RWPE1 (cell line): ENCODE measurements around the gene S100A13.

Experiments used
- CTCF ChIA-PET: fragments of 350-600 bp; sonication (Branson Sonifier 250); formaldehyde crosslinking; extraction: SDS; loops from one replicate; lab custom pipeline; 2021; lab: Yijun Ruan, JAX
- POLR2A ChIA-PET: fragments of 400-600 bp; formaldehyde crosslinking; extraction: SDS; loops from one replicate; lab custom pipeline; 2020; ENCODE audit warnings: antibody characterized with exemption; ENCODE audit not compliant: low non-redundant PET; lab: Yijun Ruan, JAX
- DNase-seq: peaks from one replicate; pipeline ENCODE4 v3.0.0; 2012; ENCODE audit warnings: low spot score
- H3K27ac ChIP-seq: fragments of 450-650 bp; 2 replicates; pipeline ENCODE4 v1.5.1; 2017
- CTCF ChIP-seq: fragments of 450-650 bp; conservative IDR thresholded peaks from 2 replicates; pipeline ENCODE4 v1.5.1; 2017; ENCODE audit warnings: low read depth, mild to moderate bottlenecking

S100A13 gene

GRCh38 chr1:153572569-153573015 is 54.7 kb downstream of the S100A13 start:
- peak; percentile 70 for DNase-seq
- CTCF ChIA-PET: interaction anchor here (0.5 to 2.7 kb wide), 26 partner anchors 9 to 261 kb away, joined by 3 to 25 read pairs (median 5); partner anchors contain the start of genes CHTOP, ILF2, S100A13 and S100A14
- peak; percentile 93 for TF ChIP-seq CTCF
- POLR2A ChIA-PET: interaction anchor here (0.6 to 1.5 kb wide), 4 partner anchors 30 to 57 kb away, joined by 3 to 4 read pairs (median 3); partner anchors contain the start of genes S100A1, S100A13 and S100A16
- H3K27ac ChIP-seq: peak overlapping the region; percentile 66

GRCh38 chr1:153571706-153572105 is 55.6 kb downstream of the S100A13 start:
- H3K27ac ChIP-seq: peak overlapping the region; percentile 66
- no peak for TF ChIP-seq CTCF
- DNase-seq: no peak
- ChIA-PET POLR2A (interaction anchor here (1.5 kb wide), 1 partner anchor 56 kb away, joined by 4 read pairs; the partner anchor contains the start of genes S100A1 and S100A13), CTCF (interaction anchor here (0.7 to 1.9 kb wide), 11 partner anchors 10 to 67 kb away, joined by 3 to 23 read pairs (median 7); partner anchors contain the start of genes CHTOP, S100A14 and S100A16)

DNA sequence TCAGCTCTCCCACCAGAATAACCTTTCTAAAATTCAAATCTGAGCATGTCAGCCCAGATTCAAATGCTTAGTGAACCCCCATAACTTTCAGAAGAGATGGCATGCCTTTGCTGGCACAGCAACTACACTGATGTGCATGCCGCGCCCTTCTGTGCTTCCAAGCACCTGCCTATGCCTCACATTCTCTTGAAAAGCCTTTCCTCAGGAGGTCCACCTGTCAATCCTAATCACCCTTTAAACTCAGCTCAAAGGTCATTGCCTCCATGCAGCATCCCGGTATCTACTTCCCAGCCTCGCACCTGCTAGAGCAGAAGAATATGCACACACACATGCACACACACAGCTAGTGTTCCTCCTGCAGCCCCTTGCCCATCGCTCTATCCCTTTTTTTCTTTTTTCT is 56.4 kb downstream of the S100A13 start:
- CTCF ChIA-PET: interaction anchor here (0.6 to 2.4 kb wide), 2 partner anchors 60 to 64 kb away, joined by 3 to 18 read pairs; no protein-coding TSS in a partner anchor
- H3K27ac ChIP-seq: 0 out of 2 replicates have a peak overlapping the region, but pooled peaks have one; percentile 5
- no peak for TF ChIP-seq CTCF
- DNase-seq: no peak
- POLR2A ChIA-PET: no interaction called here

DNA sequence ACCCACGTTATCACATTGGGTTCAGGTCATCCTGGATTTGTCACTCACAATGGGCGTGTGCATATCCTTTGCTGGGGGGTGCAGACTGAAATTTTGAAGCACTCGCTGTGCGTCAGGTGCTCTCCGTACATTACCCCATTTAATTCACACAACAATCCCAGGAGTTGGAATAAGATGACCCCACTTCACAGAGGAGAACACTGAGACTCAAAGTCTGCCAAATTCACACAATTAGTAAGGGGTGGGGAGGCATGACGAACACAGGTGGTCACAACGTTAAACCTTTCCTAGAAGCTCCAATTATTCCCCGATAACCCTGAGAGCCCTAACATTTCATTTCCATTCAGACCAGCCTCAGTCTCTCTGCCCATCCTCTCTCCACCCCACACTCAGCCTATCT is 57.8 kb downstream of the S100A13 start:
- DNase-seq: no peak
- peak overlapping the region; percentile 100; the same call in 1 of the 2 replicates for H3K27ac ChIP-seq
- ChIA-PET CTCF (interaction anchor here (0.8 to 3.2 kb wide), 5 partner anchors 36 to 59 kb away, joined by 3 to 32 read pairs (median 9); partner anchors contain the start of gene S100A6), POLR2A (no interaction called here)
- TF ChIP-seq CTCF: no peak
